GM23338 (cell line): ENCODE measurements around the gene PDHA2.

Source experiments
- EZH2 ChIP-seq: fragments of 200-600 bp; sonication (generic); IDR thresholded peaks from one replicate; pipeline ENCODE4 v1.8.0; 2017; ENCODE audit warnings: antibody characterized with exemption, mild to moderate bottlenecking, low read depth; ENCODE audit not compliant: unreplicated experiment
- JUNB ChIP-seq: IDR thresholded peaks from one replicate; pipeline ENCODE4 v1.6.1; 2016; ENCODE audit warnings: antibody characterized with exemption; ENCODE audit not compliant: unreplicated experiment
- NANOG ChIP-seq: IDR thresholded peaks from 2 replicates; pipeline ENCODE4 v1.6.1; 2016; ENCODE audit warnings: antibody characterized with exemption, borderline replicate concordance
- POLR2AphosphoS5 ChIP-seq: IDR thresholded peaks from 2 replicates; pipeline ENCODE4 v1.6.1; 2016; ENCODE audit warnings: antibody characterized with exemption, low read depth
- ZNF331 ChIP-seq: fragments of 250-450 bp; sonication (Bioruptor Pico); IDR thresholded peaks from 2 replicates; pipeline ENCODE4 v1.5.0; 2020; ENCODE audit warnings: low read depth, mild to moderate bottlenecking, moderate library complexity
- TF ChIP-seq, protein P1 (sequence below), 2 experiments: fragments of 200-600 bp in 1 of 2; sonication (generic) in 1 of 2; conservative IDR thresholded peaks; 2 replicates each; pipeline versions ENCODE4 v1.5.1 to v1.6.1; 2016 to 2017; ENCODE audit warnings: antibody characterized with exemption in 2 of 2, low read depth in 2 of 2, mild to moderate bottlenecking in 2 of 2, moderate library complexity in 1 of 2
- TF ChIP-seq, protein P2 (sequence below): IDR thresholded peaks from one replicate; pipeline ENCODE4 v1.6.1; 2018; ENCODE audit warnings: antibody characterized with exemption; ENCODE audit not compliant: unreplicated experiment

DNA sequence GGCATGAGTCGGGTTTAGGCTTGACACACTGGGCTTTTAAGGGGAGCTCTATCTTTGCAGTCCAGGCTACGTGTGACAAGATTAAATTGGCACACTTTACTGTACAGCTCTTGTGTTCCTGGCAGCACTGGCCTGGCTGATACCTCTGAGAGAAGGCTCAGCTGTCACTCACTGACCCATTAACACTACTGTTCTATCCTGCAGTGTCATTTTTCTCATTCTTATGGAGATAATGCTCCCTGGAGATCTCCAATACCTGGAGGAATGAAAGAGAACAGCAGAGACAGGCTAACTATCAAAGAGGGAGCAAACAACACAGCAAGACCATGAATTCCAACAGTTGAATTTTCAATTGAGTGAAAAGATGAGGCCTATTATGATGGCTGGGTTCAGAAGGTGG, 1.7 kb upstream of the PDHA2 start:
- TF ChIP-seq POLR2AphosphoS5 = no peak
- TF ChIP-seq, protein P1, sequence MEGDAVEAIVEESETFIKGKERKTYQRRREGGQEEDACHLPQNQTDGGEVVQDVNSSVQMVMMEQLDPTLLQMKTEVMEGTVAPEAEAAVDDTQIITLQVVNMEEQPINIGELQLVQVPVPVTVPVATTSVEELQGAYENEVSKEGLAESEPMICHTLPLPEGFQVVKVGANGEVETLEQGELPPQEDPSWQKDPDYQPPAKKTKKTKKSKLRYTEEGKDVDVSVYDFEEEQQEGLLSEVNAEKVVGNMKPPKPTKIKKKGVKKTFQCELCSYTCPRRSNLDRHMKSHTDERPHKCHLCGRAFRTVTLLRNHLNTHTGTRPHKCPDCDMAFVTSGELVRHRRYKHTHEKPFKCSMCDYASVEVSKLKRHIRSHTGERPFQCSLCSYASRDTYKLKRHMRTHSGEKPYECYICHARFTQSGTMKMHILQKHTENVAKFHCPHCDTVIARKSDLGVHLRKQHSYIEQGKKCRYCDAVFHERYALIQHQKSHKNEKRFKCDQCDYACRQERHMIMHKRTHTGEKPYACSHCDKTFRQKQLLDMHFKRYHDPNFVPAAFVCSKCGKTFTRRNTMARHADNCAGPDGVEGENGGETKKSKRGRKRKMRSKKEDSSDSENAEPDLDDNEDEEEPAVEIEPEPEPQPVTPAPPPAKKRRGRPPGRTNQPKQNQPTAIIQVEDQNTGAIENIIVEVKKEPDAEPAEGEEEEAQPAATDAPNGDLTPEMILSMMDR (conservative IDR thresholded peaks at IDR 0.05; ENCODE audit: low read depth in 2 of 2) = no peak
- TF ChIP-seq NANOG = peak; percentile 62; the same call in 1 of the 2 replicates
- TF ChIP-seq EZH2 = no peak
- no peak for TF ChIP-seq JUNB
- TF ChIP-seq, protein P2, sequence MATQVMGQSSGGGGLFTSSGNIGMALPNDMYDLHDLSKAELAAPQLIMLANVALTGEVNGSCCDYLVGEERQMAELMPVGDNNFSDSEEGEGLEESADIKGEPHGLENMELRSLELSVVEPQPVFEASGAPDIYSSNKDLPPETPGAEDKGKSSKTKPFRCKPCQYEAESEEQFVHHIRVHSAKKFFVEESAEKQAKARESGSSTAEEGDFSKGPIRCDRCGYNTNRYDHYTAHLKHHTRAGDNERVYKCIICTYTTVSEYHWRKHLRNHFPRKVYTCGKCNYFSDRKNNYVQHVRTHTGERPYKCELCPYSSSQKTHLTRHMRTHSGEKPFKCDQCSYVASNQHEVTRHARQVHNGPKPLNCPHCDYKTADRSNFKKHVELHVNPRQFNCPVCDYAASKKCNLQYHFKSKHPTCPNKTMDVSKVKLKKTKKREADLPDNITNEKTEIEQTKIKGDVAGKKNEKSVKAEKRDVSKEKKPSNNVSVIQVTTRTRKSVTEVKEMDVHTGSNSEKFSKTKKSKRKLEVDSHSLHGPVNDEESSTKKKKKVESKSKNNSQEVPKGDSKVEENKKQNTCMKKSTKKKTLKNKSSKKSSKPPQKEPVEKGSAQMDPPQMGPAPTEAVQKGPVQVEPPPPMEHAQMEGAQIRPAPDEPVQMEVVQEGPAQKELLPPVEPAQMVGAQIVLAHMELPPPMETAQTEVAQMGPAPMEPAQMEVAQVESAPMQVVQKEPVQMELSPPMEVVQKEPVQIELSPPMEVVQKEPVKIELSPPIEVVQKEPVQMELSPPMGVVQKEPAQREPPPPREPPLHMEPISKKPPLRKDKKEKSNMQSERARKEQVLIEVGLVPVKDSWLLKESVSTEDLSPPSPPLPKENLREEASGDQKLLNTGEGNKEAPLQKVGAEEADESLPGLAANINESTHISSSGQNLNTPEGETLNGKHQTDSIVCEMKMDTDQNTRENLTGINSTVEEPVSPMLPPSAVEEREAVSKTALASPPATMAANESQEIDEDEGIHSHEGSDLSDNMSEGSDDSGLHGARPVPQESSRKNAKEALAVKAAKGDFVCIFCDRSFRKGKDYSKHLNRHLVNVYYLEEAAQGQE = no peak
- no peak for TF ChIP-seq ZNF331 (CRISPR knock-in tag)
